Measurements from ENCODE around the gene GLYATL1. TPM values are rescaled to one million over a fixed set of nuclear protein-coding genes. Genes with fewer than 3 reads are reported as not detected.

Gene GLYATL1
- total and polyA plus RNA-seq, 2 experiments from 2014 or later, result 6.9 to 34.1 TPM

DNA sequence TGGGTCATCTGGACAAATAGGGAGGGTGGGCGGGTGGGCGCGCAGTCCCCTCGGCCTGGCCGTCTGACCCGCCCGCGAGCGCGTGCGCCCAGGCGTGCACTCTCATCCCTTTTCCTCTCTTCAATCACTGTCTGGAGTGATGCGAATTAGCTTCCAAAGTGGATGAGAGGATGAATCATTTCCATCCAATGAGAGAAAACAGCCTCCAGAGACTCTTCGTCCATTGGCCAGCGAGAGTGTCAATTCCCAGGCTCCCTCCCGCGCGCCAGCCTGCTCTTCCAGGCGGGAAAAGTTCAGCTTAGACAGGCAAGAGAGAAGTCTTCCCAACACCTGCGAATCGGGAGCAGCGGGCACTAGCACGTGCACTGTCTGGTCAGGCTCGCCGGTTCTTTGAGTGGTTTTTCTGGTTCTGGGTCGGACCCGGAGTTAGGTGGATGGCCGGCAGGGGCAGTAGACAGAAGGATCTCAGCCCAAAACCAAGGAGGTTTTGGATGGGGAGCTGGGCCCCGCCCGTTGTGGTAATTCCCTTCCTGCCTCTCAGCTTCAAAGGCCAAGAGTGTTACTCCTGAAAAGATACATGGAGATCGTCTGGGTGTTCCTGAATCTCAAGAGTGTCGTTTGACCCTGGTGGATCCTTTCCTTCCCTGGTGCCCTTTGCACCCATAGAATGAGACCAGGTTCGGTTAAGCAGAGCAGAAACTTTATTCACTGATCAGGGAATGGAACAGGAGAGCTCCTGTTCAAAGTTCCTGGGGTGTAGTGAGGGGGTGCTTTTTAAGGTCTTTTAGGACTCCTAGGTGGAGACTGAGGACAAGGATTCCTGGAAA, 33.4 kb upstream of the GLYATL1 start:
- peak overlapping the region; percentile 89 for H2AFZ ChIP-seq
- H3K4me2 ChIP-seq, result peak overlapping the region; percentile 92
- H3K27me3 ChIP-seq, result no peaks in the 10 kb centered on the region
- WGBS (ENCODE audit: low lambda C conversion rate, missing lambda C conversion rate), result 8% methylated on average over 24 of the region's 33 CpGs
- H3K9me3 ChIP-seq (ENCODE audit: low read depth), result no peaks in the 10 kb centered on the region
- H3K4me3 ChIP-seq, result peak overlapping the region; percentile 76
- H3K36me3 ChIP-seq (replicated peaks; ENCODE audit: insufficient read depth, low read depth), result no peaks in the 10 kb centered on the region
- no peaks in the 10 kb centered on the region for H3K9me2 ChIP-seq (replicated peaks; ENCODE audit: insufficient read depth)
- H4K20me1 ChIP-seq (ENCODE audit: insufficient read depth, poor library complexity, severe bottlenecking), result no peaks in the 10 kb centered on the region
- DNase-seq (ENCODE audit: low spot score), result peak; percentile 84
- TF ChIP-seq EZH2phosphoT487 (IDR thresholded peaks at IDR 0.05; ENCODE audit: low read depth, severe bottlenecking, unreplicated experiment), result no peak
- TF ChIP-seq, protein P1, sequence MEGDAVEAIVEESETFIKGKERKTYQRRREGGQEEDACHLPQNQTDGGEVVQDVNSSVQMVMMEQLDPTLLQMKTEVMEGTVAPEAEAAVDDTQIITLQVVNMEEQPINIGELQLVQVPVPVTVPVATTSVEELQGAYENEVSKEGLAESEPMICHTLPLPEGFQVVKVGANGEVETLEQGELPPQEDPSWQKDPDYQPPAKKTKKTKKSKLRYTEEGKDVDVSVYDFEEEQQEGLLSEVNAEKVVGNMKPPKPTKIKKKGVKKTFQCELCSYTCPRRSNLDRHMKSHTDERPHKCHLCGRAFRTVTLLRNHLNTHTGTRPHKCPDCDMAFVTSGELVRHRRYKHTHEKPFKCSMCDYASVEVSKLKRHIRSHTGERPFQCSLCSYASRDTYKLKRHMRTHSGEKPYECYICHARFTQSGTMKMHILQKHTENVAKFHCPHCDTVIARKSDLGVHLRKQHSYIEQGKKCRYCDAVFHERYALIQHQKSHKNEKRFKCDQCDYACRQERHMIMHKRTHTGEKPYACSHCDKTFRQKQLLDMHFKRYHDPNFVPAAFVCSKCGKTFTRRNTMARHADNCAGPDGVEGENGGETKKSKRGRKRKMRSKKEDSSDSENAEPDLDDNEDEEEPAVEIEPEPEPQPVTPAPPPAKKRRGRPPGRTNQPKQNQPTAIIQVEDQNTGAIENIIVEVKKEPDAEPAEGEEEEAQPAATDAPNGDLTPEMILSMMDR (IDR thresholded peaks at IDR 0.05; ENCODE audit: poor library complexity), result peak; percentile 46
- H3K27ac ChIP-seq, result peak overlapping the region; percentile 70
- peaks cover 5% of the 10 kb centered on the region for H3K4me1 ChIP-seq (ENCODE audit: insufficient read depth)
- H3K79me2 ChIP-seq, result peaks cover 2% of the 10 kb centered on the region

DNA sequence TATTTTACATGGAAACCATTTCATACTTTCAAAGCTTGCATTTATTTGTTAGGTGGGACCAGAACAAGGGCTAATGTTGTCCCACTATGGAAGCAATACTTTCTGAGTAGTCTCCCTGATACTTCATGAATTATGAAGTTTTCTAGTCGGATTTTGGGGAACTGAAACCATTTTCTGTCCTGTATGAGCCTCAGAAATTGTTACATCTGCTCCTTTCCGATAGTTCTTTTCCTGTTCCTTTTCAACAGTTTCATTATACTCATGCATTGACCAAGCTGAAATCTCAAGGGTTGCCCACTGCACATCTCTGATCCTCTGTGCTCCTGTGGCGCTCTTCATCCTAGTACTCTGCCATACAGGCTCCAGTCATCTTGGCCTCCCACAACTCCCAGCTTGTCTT, 31.5 kb upstream of the GLYATL1 start:
- Histone ChIP-seq H3K9me2 (replicated peaks; ENCODE audit: insufficient read depth) (no peaks in the 10 kb centered on the region), H3K4me3 (no peak overlapping the region), H3K4me2 (no peak overlapping the region), H3K27ac (no peak overlapping the region), H3K36me3 (replicated peaks; ENCODE audit: insufficient read depth, low read depth) (no peaks in the 10 kb centered on the region), H3K9me3 (ENCODE audit: low read depth) (no peaks in the 10 kb centered on the region), H2AFZ (no peak overlapping the region), H3K4me1 (ENCODE audit: insufficient read depth) (peaks cover 5% of the 10 kb centered on the region), H4K20me1 (ENCODE audit: insufficient read depth, poor library complexity, severe bottlenecking) (no peaks in the 10 kb centered on the region), H3K27me3 (no peaks in the 10 kb centered on the region), H3K79me2 (no peaks in the 10 kb centered on the region)
- WGBS (ENCODE audit: low lambda C conversion rate, missing lambda C conversion rate), result 91% methylated on average over 3 of the region's 3 CpGs
- no peak for DNase-seq (ENCODE audit: low spot score)
- no peak for TF ChIP-seq EZH2phosphoT487 (IDR thresholded peaks at IDR 0.05; ENCODE audit: low read depth, severe bottlenecking, unreplicated experiment)
- TF ChIP-seq, protein P1 (IDR thresholded peaks at IDR 0.05; ENCODE audit: poor library complexity), result no peak
- no peak for TF ChIP-seq EZH2 (IDR thresholded peaks at IDR 0.05; ENCODE audit: borderline replicate concordance)

DNA sequence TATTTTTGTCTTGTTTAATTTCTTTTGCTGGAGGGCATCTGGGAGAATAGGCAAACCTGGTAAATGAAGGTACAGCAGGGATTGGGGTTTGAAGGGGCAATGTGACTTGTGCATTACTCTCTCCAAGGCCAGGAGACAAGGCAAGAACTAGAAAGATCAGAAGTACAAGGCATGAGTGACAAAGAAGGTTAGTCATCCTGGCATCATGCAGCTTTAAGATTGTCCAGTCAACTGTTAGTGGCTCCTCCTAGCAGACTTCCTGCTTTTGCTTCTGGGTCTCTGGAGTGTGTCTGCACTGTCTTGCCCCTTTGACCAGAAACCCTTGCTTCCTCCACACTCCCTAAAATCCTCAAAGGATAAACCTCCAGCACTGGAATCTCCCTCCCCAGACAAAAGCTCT, 27.2 kb upstream of the GLYATL1 start:
- Histone ChIP-seq H3K4me1 (ENCODE audit: insufficient read depth) (no peaks in the 10 kb centered on the region), H3K27ac (peak overlapping the region; percentile 43), H3K4me3 (no peak overlapping the region), H2AFZ (no peak overlapping the region), H3K36me3 (replicated peaks; ENCODE audit: insufficient read depth, low read depth) (no peaks in the 10 kb centered on the region), H3K27me3 (no peaks in the 10 kb centered on the region), H3K9me3 (ENCODE audit: low read depth) (no peaks in the 10 kb centered on the region), H4K20me1 (ENCODE audit: insufficient read depth, poor library complexity, severe bottlenecking) (no peaks in the 10 kb centered on the region), H3K79me2 (no peaks in the 10 kb centered on the region), H3K9me2 (replicated peaks; ENCODE audit: insufficient read depth) (no peaks in the 10 kb centered on the region), H3K4me2 (no peak overlapping the region)
- TF ChIP-seq EZH2 (IDR thresholded peaks at IDR 0.05; ENCODE audit: borderline replicate concordance), result no peak
- TF ChIP-seq EZH2phosphoT487 (IDR thresholded peaks at IDR 0.05; ENCODE audit: low read depth, severe bottlenecking, unreplicated experiment), result no peak
- TF ChIP-seq, protein P1 (IDR thresholded peaks at IDR 0.05; ENCODE audit: poor library complexity), result no peak
- DNase-seq (ENCODE audit: low spot score), result no peak
